GM13976 (cell line): ENCODE results near the gene SDE2.
A peak's percentile ranks its signal among the peaks of the same experiment; 100 is the strongest.

Experiments used
- DNase-seq: peaks from one replicate; pipeline ENCODE4 v3.0.0; 2012; ENCODE audit warnings: low spot score
- in situ Hi-C: fragments of 300-500 bp; cut with MboI; formaldehyde crosslinking; loops from one replicate; pipeline ENCODE4 v1.12.0; 2022; ENCODE audit warnings: low sequenced_read_pairs, mixed read lengths, inconsistent platforms; ENCODE audit not compliant: unreplicated experiment
- TF ChIP-seq, protein P1 (sequence below): IDR thresholded peaks from 2 replicates; pipeline ENCODE4 v1.5.1; 2012; ENCODE audit warnings: borderline replicate concordance, mild to moderate bottlenecking; ENCODE audit not compliant: insufficient read depth; ENCODE audit errors: extremely low read depth, missing control alignments, control extremely low read depth

Gene SDE2

DNA sequence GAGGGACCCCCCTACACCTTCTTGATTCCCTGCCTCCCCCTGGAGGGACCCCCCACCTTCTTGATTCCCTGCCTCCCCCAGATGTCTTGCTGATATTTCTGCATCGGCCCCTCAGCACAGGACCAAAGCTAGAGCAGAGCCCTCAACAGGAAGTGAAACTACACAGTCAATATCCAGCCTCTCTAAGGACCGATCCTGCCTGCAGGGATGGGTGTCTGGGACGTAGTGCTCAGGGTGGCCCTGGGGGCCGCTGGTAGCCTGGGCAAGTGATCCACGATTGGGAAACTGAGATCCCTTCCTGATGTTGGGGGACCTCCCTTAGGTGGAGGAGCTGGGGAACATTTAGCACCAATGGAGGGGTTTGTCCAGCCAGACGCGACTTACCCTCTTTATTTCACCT lies 54.2 kb downstream of the SDE2 start:
- DNase-seq: peak; percentile 70
- TF ChIP-seq, protein P1, sequence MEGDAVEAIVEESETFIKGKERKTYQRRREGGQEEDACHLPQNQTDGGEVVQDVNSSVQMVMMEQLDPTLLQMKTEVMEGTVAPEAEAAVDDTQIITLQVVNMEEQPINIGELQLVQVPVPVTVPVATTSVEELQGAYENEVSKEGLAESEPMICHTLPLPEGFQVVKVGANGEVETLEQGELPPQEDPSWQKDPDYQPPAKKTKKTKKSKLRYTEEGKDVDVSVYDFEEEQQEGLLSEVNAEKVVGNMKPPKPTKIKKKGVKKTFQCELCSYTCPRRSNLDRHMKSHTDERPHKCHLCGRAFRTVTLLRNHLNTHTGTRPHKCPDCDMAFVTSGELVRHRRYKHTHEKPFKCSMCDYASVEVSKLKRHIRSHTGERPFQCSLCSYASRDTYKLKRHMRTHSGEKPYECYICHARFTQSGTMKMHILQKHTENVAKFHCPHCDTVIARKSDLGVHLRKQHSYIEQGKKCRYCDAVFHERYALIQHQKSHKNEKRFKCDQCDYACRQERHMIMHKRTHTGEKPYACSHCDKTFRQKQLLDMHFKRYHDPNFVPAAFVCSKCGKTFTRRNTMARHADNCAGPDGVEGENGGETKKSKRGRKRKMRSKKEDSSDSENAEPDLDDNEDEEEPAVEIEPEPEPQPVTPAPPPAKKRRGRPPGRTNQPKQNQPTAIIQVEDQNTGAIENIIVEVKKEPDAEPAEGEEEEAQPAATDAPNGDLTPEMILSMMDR: no peak
- in situ Hi-C loops: no loop called here

DNA sequence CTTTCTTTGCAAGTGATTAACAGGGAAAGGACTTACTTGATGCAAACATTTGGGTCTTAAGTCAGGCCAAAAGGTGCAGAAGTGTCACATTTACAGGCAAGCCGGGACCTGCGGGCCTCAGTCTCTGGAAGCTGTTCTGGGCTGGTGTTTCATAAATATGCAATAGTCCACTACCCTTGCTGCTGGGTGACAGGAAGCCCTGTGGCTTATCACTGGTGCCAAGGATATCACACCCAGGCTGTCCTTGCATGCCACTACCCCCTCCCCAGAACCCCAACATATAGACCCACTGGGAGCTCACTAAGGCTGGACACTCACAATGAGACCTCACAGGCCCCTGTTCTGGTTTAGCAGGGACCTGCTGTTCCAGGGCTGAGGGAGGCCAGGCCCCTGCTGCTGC lies 54.8 kb downstream of the SDE2 start:
- in situ Hi-C loops: no loop called here
- TF ChIP-seq, protein P1: no peak
- DNase-seq: no peak

DNA sequence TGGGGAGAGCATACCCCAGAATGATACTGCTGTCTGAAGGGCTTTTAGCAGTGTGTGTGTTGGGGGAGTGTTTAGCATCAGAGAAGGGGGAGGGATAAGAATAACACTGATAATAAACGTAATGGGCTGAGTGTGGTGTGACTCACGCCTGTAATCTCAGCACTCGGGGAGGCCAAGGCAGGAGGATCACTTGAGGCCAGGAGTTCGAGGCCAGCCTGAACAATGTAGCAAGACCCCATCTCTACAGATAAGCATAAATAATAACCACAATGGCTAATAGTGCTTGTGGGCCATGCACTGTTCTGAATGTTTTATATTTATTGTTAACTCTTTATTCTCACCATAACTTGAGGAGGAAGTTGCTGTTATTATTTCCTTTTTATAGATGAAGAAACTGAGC lies 55.6 kb downstream of the SDE2 start:
- DNase-seq: no peak
- TF ChIP-seq, protein P1: no peak
- in situ Hi-C loops: no loop called here

DNA sequence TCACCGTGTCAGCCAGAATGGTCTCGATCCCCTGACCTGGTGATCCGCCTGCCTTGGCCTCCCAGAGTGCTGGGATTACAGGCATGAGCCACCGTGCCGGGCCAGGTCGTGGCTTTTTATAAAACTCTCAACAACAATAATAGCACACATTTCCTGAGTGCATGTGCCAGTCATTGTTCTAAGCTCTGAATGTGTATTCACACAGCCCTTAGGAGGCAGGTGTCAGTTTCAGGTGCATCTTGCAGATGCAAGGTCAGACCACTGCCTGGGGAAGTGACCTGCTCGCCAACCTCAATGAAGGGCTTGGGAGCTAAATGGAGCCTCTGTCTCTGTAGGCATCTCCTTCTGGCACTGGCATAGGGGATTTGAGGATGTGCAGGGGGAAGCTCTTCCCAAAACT lies 56.6 kb downstream of the SDE2 start:
- TF ChIP-seq, protein P1: no peak
- in situ Hi-C loops: no loop called here
- DNase-seq: peak; percentile 49

DNA sequence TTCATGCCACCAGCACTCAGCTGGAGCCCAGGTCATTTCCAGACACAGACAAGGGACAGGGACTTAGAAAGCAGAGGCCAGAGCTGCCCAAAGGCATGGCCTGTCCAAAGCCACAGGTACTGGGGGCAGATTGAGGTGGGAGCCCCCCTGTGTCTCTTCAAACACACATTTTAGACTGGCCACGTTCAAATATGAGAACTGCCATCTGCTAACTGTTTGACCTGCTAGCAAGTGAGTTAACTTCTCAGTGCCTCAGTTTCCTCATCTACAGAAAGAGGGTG lies 57.3 kb downstream of the SDE2 start:
- TF ChIP-seq, protein P1: no peak
- no peak for DNase-seq
- in situ Hi-C loops: no loop called here

DNA sequence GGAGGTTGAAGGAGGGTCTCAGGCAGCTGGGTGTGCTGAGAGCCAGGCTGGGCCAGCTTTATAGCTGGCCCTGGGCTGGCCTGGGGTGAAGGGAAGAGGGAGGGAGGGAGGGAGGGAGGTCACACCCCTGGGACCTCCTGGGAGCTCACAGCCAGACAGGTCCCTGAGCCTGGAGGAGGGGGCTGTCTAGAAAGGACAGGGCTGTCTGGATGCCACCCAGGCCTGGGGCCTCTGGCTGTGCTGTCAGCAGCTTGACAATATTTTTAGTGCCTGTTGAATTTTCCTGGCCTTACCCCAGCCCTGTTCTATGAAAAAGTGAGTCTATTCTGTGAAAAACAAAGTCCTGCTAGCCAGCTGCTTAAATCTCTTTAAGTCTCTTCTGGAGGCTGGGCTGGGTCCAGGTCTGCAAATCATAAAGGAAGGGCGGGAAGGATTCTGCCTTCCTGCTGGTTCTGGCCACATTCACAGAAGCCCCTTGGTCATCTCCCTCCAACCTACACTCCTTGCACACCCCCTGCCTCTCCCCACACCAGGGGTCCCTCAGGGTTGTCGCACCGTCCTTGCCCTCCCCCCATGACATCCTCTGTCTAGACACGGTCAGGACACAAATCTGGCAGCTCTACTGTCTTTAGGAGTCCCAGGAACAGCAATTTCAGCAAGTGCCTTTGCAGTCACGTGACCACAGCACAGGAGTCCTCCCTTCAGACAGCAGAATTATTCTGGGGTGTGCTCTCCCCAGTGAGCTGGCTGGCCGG lies 57.8 kb downstream of the SDE2 start, which contains the start of gene LEFTY2:
Gene LEFTY2, minus strand, starts transcription at position 34 of the 755 bp plus-strand sequence. CDS start 80 bp downstream, outside the sequence.
- TF ChIP-seq, protein P1: no peak
- in situ Hi-C loops: no loop called here
- no peak for DNase-seq
